Progenitor cell of endocrine pancreas (in vitro differentiated cells): ENCODE results near the gene RPRD2. TPM values are rescaled to one million over a fixed set of nuclear protein-coding genes. Genes with fewer than 3 reads are reported as not detected.

Source experiments
- DNase-seq: peaks from one replicate; pipeline ENCODE4 v3.0.0; 2021; ENCODE audit warnings: low spot score; ENCODE audit not compliant: unreplicated experiment
- H3K27ac Mint-ChIP-seq: 2 replicates; pipeline ENCODE4 v1.8.0; 2021; ENCODE audit warnings: mild to moderate bottlenecking, moderate library complexity, mixed read lengths
- H3K27me3 Mint-ChIP-seq: 2 replicates; pipeline ENCODE4 v1.8.0; 2021; ENCODE audit warnings: mixed read lengths
- H3K36me3 Mint-ChIP-seq: 2 replicates; pipeline ENCODE4 v1.8.0; 2022; ENCODE audit warnings: mixed read lengths; ENCODE audit not compliant: insufficient read depth
- H3K4me1 Mint-ChIP-seq: 2 replicates; pipeline ENCODE4 v1.8.0; 2021; ENCODE audit warnings: low read depth, mixed read lengths
- H3K4me3 Mint-ChIP-seq: 2 replicates; pipeline ENCODE4 v1.8.0; 2021; ENCODE audit warnings: low read depth, mild to moderate bottlenecking, moderate library complexity, mixed read lengths
- H3K9me3 Mint-ChIP-seq: 2 replicates; pipeline ENCODE4 v1.8.0; 2021; ENCODE audit warnings: low read depth, mixed read lengths
- CTCF ChIP-seq: fragments of 200-600 bp; sonication (generic); IDR thresholded peaks from one replicate; pipeline ENCODE4 v1.5.0; 2021; ENCODE audit warnings: antibody characterized with exemption, mild to moderate bottlenecking; ENCODE audit not compliant: unreplicated experiment
- total RNA-seq: library from RNA; stranded (reverse); gene quantifications from 2 replicates; pipeline ENCODE4 v1.2.1, GENCODE V29; 2021

Gene RPRD2
- total RNA-seq, 1 donor from 2014 or later = 42.6 TPM

- TF ChIP-seq CTCF = no peak
- Mint-ChIP-seq H3K27me3 (no peaks in the 10 kb centered on the region), H3K4me3 (no peak overlapping the region), H3K4me1 (no peaks in the 10 kb centered on the region), H3K27ac (no peak overlapping the region), H3K9me3 (no peaks in the 10 kb centered on the region), H3K36me3 (peaks cover 23% of the 10 kb centered on the region)
- DNase-seq = no peak
These were observed 80.3 kb downstream of the RPRD2 start for GRCh38 chr1:150444232-150444631.

GRCh38 chr1:150456146-150456647 lies 92.2 kb downstream of the RPRD2 start:
- DNase-seq = no peak
- Mint-ChIP-seq H3K36me3 (peaks cover 16% of the 10 kb centered on the region), H3K27me3 (no peaks in the 10 kb centered on the region), H3K27ac (peak overlapping the region; percentile 24), H3K4me1 (no peaks in the 10 kb centered on the region), H3K4me3 (no peak overlapping the region), H3K9me3 (no peaks in the 10 kb centered on the region)
- no peak for TF ChIP-seq CTCF

GRCh38 chr1:150464422-150464826 lies 100.5 kb downstream of the RPRD2 start:
- Mint-ChIP-seq H3K36me3 (peaks cover 15% of the 10 kb centered on the region), H3K4me3 (no peak overlapping the region), H3K27ac (peak overlapping the region; percentile 86), H3K9me3 (no peaks in the 10 kb centered on the region), H3K27me3 (no peaks in the 10 kb centered on the region), H3K4me1 (no peaks in the 10 kb centered on the region)
- TF ChIP-seq CTCF = peak; percentile 79
- peak; percentile 55 for DNase-seq

GRCh38 chr1:150466964-150467363 lies 103.0 kb downstream of the RPRD2 start:
- H3K4me1 Mint-ChIP-seq = peaks cover 5% of the 10 kb centered on the region
- no peaks in the 10 kb centered on the region for H3K27me3 Mint-ChIP-seq
- no peaks in the 10 kb centered on the region for H3K9me3 Mint-ChIP-seq
- no peak for TF ChIP-seq CTCF
- no peak overlapping the region for H3K4me3 Mint-ChIP-seq
- DNase-seq = no peak
- H3K27ac Mint-ChIP-seq = no peak overlapping the region
- peaks cover 25% of the 10 kb centered on the region for H3K36me3 Mint-ChIP-seq

GRCh38 chr1:150469291-150469690 lies 105.3 kb downstream of the RPRD2 start:
- H3K36me3 Mint-ChIP-seq = peaks cover 23% of the 10 kb centered on the region
- H3K27ac Mint-ChIP-seq = no peak overlapping the region
- DNase-seq = no peak
- no peak for TF ChIP-seq CTCF
- H3K9me3 Mint-ChIP-seq = no peaks in the 10 kb centered on the region
- no peaks in the 10 kb centered on the region for H3K27me3 Mint-ChIP-seq
- H3K4me3 Mint-ChIP-seq = no peak overlapping the region
- H3K4me1 Mint-ChIP-seq = peaks cover 5% of the 10 kb centered on the region
